GM19467 (cell line): Measurements from ENCODE around the gene OTOL1.

ENCODE experiments used
- ATAC-seq: cut with Tn5 transposase; IDR thresholded peaks from one replicate; pipeline ENCODE4 v1.9.1; 2021; ENCODE audit warnings: mild to moderate bottlenecking, moderate library complexity; ENCODE audit not compliant: unreplicated experiment

The OTOL1 gene

GRCh38 chr3:161496508-161496907 lies at the start of gene OTOL1:
TSS of gene OTOL1 (plus strand) at chr3:161496808. CDS start at chr3:161496808, 0 bp downstream.
- no peak for ATAC-seq

- ATAC-seq = no peak
These were observed 46.8 kb upstream of the OTOL1 start for GRCh38 chr3:161449785-161450184.

GRCh38 chr3:161452179-161452578 lies 44.4 kb upstream of the OTOL1 start:
- ATAC-seq = no peak

- no peak for ATAC-seq
These were observed 42.0 kb upstream of the OTOL1 start for GRCh38 chr3:161454615-161455014.

- no peak for ATAC-seq
These were observed 40.6 kb upstream of the OTOL1 start for GRCh38 chr3:161455962-161456361.

- no peak for ATAC-seq
These were observed 34.5 kb upstream of the OTOL1 start for GRCh38 chr3:161462138-161462537.

- no peak for ATAC-seq
These were observed 25.4 kb upstream of the OTOL1 start for GRCh38 chr3:161471211-161471610.

- no peak for ATAC-seq
These were observed 22.5 kb upstream of the OTOL1 start for GRCh38 chr3:161474139-161474538.

GRCh38 chr3:161474741-161475140 lies 21.9 kb upstream of the OTOL1 start:
- ATAC-seq = no peak

- no peak for ATAC-seq
These were observed 21.4 kb upstream of the OTOL1 start for GRCh38 chr3:161475206-161475605.

GRCh38 chr3:161475905-161476304 lies 20.7 kb upstream of the OTOL1 start:
- no peak for ATAC-seq

- no peak for ATAC-seq
These were observed 12.4 kb upstream of the OTOL1 start for GRCh38 chr3:161484226-161484625.

GRCh38 chr3:161488284-161488683 lies 8.3 kb upstream of the OTOL1 start:
- peak; percentile 38 for ATAC-seq

GRCh38 chr3:161489395-161489794 lies 7.2 kb upstream of the OTOL1 start:
- ATAC-seq = peak; percentile 96

GRCh38 chr3:161490845-161491244 lies 5.8 kb upstream of the OTOL1 start:
- ATAC-seq = peak; percentile 36

GRCh38 chr3:161498259-161498921 lies 1.8 kb downstream of the OTOL1 start:
- ATAC-seq = no peak

GRCh38 chr3:161500068-161500796 lies 3.6 kb downstream of the OTOL1 start:
- no peak for ATAC-seq

- ATAC-seq = no peak
These were observed 6.7 kb downstream of the OTOL1 start for GRCh38 chr3:161503271-161503670.

GRCh38 chr3:161508852-161509477 lies 12.4 kb downstream of the OTOL1 start:
- ATAC-seq = peak; percentile 70

GRCh38 chr3:161510510-161511260 lies 14.1 kb downstream of the OTOL1 start:
- ATAC-seq = no peak

GRCh38 chr3:161523916-161524315 lies 27.3 kb downstream of the OTOL1 start:
- no peak for ATAC-seq
